DND-41 (cell line): ENCODE data around the gene DRAM1.

Source experiments
- EZH2 ChIP-seq: IDR thresholded peaks from 3 replicates; pipeline ENCODE4 v1.6.1; 2012; ENCODE audit warnings: borderline replicate concordance, low read depth, mild to moderate bottlenecking, moderate library complexity, low read length, inconsistent platforms; ENCODE audit not compliant: severe bottlenecking
- TF ChIP-seq, protein P1 (sequence below): IDR thresholded peaks from 2 replicates; pipeline ENCODE4 v1.5.1; 2012; ENCODE audit warnings: borderline replicate concordance, low read length, moderate library complexity, mild to moderate bottlenecking; ENCODE audit not compliant: poor library complexity, severe bottlenecking; ENCODE audit errors: extremely low read depth

DNA sequence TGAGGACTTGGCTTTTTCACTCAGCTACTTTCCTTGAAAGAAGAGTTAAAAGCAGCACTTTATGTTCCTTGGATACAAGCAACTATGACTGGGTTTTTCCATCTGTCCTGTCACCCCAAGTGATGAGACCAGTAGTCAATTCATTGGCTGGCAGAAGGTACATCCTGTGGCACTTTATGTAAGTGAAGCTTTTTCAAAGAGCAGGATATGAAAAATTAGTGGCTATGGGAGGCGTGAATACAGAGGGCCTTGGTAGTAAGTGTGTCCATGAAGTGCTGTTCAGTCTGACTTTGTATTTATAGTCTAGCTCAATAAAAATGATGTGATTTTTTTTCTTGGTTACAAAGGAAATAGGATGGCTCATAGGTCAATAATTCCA lies 68.8 kb downstream of the DRAM1 start:
- TF ChIP-seq, protein P1, sequence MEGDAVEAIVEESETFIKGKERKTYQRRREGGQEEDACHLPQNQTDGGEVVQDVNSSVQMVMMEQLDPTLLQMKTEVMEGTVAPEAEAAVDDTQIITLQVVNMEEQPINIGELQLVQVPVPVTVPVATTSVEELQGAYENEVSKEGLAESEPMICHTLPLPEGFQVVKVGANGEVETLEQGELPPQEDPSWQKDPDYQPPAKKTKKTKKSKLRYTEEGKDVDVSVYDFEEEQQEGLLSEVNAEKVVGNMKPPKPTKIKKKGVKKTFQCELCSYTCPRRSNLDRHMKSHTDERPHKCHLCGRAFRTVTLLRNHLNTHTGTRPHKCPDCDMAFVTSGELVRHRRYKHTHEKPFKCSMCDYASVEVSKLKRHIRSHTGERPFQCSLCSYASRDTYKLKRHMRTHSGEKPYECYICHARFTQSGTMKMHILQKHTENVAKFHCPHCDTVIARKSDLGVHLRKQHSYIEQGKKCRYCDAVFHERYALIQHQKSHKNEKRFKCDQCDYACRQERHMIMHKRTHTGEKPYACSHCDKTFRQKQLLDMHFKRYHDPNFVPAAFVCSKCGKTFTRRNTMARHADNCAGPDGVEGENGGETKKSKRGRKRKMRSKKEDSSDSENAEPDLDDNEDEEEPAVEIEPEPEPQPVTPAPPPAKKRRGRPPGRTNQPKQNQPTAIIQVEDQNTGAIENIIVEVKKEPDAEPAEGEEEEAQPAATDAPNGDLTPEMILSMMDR: no peak
- no peak for TF ChIP-seq EZH2
